NCI-H748 (cell line): ENCODE data around the gene POLR2I.
"Not testable (repeated sequence)": the region's sequence is repeated elsewhere in the genome, so short reads cannot be mapped to it uniquely, and the experiment has no call there.

Source experiments
- DNase-seq: peaks from one replicate; lab custom pipeline; 2025; ENCODE audit not compliant: unreplicated experiment; lab: John Stamatoyannopoulos, UW

The POLR2I gene

GRCh38 chr19:36101550-36102327 lies 12.9 kb downstream of the POLR2I start:
- DNase-seq: no peak

GRCh38 chr19:36100476-36100875 lies 14.2 kb downstream of the POLR2I start:
- no peak for DNase-seq

- DNase-seq: no peak
Measured at GRCh38 chr19:36099166-36099785, 15.4 kb downstream of the POLR2I start.

GRCh38 chr19:36097036-36097435 lies 17.6 kb downstream of the POLR2I start:
- no peak for DNase-seq

- no peak for DNase-seq
Measured at GRCh38 chr19:36093687-36094086, 21.0 kb downstream of the POLR2I start.

GRCh38 chr19:36093146-36093662 lies 21.5 kb downstream of the POLR2I start:
- DNase-seq: no peak

- DNase-seq: no peak
Measured at GRCh38 chr19:36092566-36092965, 22.1 kb downstream of the POLR2I start.

- no peak for DNase-seq
Measured at GRCh38 chr19:36090910-36091695, 23.6 kb downstream of the POLR2I start.

- no peak for DNase-seq
Measured at GRCh38 chr19:36089847-36090246, 24.8 kb downstream of the POLR2I start.

GRCh38 chr19:36086326-36086725 lies 28.3 kb downstream of the POLR2I start:
- no peak for DNase-seq

GRCh38 chr19:36084231-36085009 lies 30.3 kb downstream of the POLR2I start:
- no peak for DNase-seq

- no peak for DNase-seq
Measured at GRCh38 chr19:36082916-36083315, 31.8 kb downstream of the POLR2I start.

- DNase-seq: no peak
Measured at GRCh38 chr19:36081894-36082293, 32.8 kb downstream of the POLR2I start.

GRCh38 chr19:36081385-36081784 lies 33.3 kb downstream of the POLR2I start:
- DNase-seq: no peak

GRCh38 chr19:36079389-36079945 lies 35.2 kb downstream of the POLR2I start:
- no peak for DNase-seq

GRCh38 chr19:36073121-36073876 lies 41.4 kb downstream of the POLR2I start:
- no peak for DNase-seq

- DNase-seq: no peak
Measured at GRCh38 chr19:36072081-36072480, 42.6 kb downstream of the POLR2I start.

GRCh38 chr19:36068810-36069499 lies 45.7 kb downstream of the POLR2I start:
- DNase-seq: not testable (repeated sequence)

GRCh38 chr19:36067681-36068080 lies 47.0 kb downstream of the POLR2I start:
- no peak for DNase-seq
